SK-MEL-5 (cell line): ENCODE data around the gene OR2Y1. TPM values are rescaled to one million over a fixed set of nuclear protein-coding genes. Genes with fewer than 3 reads are reported as not detected.

Source experiments
- DNase-seq: peaks from one replicate; pipeline ENCODE4 v3.0.0-alpha.2; 2016; ENCODE audit warnings: low read depth, low spot score
- in situ Hi-C: cut with HindIII; loops from 2 replicates; pipeline ENCODE4 v1.10.0; 2016; ENCODE audit warnings: low sequenced_read_pairs, high pct_unique_total_duplicates, low pct_unique_long_range_greater_than_20kb
- small RNA-seq, 2 experiments: library from RNA; depleted of rRNA; stranded (forward); fragments of <200 nt; gene quantifications; one replicate each; pipeline ENCODE3, GENCODE V24; 2014
- total RNA-seq: library from RNA; depleted of rRNA; stranded (reverse); fragments of >200 nt; shearing (Covaris generic); gene quantifications from 2 replicates; pipeline ENCODE4 v1.2.3, GENCODE V29; 2014; rRNA removed

OR2Y1 gene
- total RNA-seq, 1 experiment from 2014 or later, result not detected

- no peak for DNase-seq
- in situ Hi-C loops, result no loop called here
These were observed 48.8 kb downstream of the OR2Y1 start for GRCh38 chr5:180691046-180691445.

- in situ Hi-C loops, result no loop called here
- DNase-seq, result no peak
These were observed 49.3 kb downstream of the OR2Y1 start for GRCh38 chr5:180690562-180690961.

- in situ Hi-C loops, result no loop called here
- DNase-seq, result no peak
These were observed 50.1 kb downstream of the OR2Y1 start for GRCh38 chr5:180689775-180690174.

Small RNAs within 50 kb of the gene (small RNA-seq; reads per million reads assigned to genes)
- 0 to 0.10 reads per million in 2 experiments for gene RNU1-17P

Other genes with a start within 250 kb of the OR2Y1 start
- 9.6 and 9.8 TPM in 2 replicates for gene CNOT6, start 245.7 kb downstream of the OR2Y1 start, total RNA-seq
- gene SCGB3A1, start 148.6 kb downstream of the OR2Y1 start, total RNA-seq, result not detected in 2 replicates
- gene FLT4, start 90.5 kb downstream of the OR2Y1 start, total RNA-seq, result 0.58 and 2.0 TPM in 2 replicates
- gene MGAT1, start 62.7 kb upstream of the OR2Y1 start, total RNA-seq, result 39.6 and 42.3 TPM in 2 replicates
- gene ZFP62, start 121.2 kb upstream of the OR2Y1 start, total RNA-seq, result 10.4 and 17.5 TPM in 2 replicates
- gene BTNL8, start 159.1 kb upstream of the OR2Y1 start, total RNA-seq, result 0.08 TPM in 1 of 2 replicates, not detected in the other
- not detected in 2 replicates for gene BTNL3, start 248.8 kb upstream of the OR2Y1 start, total RNA-seq